GM19328 (cell line): Measurements from ENCODE around the gene ANKS1B.
"Not testable (repeated sequence)": the region's sequence is repeated elsewhere in the genome, so short reads cannot be mapped to it uniquely, and the experiment has no call there.

Source experiments
- ATAC-seq: cut with Tn5 transposase; IDR thresholded peaks from one replicate; pipeline ENCODE4 v1.9.1; 2021; ENCODE audit warnings: mild to moderate bottlenecking, moderate library complexity; ENCODE audit not compliant: unreplicated experiment

The ANKS1B gene

DNA sequence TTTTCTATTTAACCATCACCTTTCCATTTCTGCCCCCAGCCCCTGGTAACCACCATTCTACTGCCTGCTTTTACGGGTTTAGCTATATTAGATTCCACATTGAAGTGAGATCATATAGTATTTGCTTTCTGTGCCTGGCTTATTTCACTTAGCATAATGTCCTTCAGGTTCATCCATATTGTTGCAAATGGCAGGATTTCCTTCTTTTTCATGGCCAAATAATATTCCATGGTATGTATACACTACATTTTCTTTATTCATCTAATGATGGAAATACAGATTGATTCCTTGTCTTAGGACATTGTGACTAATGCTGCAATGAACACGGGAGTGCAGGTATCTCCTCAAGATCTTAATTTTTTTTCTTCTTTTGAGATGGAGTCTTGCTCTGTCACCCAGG is 1137.5 kb downstream of the ANKS1B start:
- ATAC-seq, result no peak

DNA sequence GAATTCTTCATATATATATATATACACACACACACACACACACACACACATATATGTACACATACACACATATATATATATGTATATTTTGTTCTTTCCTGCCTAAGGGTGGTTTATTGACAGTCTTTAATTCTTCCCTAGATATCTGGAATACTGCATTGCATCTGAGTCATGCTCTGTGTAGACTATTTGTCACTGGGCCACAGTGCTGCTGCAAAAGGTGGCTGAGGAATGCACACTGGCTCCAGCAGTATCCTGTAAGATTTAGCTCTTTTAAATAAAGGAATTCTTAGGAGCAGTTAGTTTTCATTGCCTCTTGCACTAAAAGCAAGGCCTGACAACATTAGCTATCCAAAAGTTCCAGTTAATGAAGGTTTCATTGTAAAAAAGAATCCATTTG is 1138.8 kb downstream of the ANKS1B start:
- no peak for ATAC-seq

DNA sequence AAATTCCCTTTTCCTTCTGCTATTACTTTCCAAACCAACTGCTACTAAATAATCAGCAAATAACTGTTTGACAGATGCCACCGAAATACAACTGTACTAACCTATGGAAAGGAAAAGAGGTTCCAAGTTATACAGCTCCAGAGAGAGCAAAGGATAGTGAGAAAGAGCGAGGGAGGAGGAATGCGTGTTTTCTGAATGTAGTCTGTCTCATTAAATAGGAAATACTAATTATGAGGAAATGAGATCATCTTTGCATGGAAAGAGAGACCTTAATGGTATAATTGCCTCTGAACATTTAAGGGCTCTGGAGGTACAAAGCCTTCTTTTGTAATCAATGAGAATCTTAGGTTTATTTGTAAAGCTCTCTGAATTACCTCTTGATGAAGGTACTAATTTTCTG is 1144.4 kb downstream of the ANKS1B start:
- no peak for ATAC-seq

DNA sequence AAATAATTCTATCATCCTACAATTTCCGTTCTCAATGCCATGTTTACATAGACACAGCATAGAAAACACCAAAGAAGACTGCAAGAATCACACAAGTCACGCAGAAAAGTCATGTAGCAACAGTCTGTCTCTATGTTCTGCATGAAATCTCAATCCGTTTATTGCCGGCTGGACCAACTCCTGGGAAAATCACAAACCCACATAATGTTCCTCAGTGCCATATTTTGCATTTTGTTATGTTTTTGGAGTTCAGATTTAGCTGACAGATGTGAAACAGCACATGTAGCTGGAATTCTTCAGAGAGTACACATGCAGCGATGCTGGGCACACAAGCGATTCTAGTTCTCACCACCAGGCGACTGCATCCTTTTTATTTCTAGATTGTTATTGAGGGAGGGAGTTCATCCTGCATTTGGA is 1146.5 kb downstream of the ANKS1B start:
- ATAC-seq, result no peak

DNA sequence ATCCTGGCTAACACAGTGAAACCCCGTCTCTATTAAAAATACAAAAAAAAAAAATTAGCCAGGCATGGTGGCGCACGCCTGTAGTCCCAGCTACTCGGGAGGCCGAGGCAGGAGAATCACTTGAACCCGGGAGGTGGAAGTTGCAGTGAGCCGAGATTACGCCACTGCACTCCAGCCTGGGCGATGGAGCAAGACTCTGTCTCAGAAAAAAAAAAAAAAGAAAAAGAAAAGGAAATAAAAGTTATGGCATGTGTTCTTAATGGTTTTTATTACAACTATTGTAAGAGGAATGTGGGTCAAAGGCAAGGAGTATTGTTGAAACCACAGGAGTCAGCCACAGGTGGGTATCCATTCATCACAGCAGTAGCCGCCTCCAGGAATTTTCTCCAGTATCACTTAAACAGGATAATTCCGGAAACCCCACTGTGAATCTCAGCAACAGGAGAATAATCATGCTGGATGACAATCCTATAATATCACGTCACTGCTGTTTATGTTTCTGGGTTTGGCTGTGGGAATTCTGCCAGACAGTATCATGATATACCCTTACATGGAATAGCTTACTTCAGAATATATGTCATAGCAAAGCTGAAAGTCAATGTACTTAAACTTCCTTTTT is 1147.5 kb downstream of the ANKS1B start:
- not testable (repeated sequence) for ATAC-seq

DNA sequence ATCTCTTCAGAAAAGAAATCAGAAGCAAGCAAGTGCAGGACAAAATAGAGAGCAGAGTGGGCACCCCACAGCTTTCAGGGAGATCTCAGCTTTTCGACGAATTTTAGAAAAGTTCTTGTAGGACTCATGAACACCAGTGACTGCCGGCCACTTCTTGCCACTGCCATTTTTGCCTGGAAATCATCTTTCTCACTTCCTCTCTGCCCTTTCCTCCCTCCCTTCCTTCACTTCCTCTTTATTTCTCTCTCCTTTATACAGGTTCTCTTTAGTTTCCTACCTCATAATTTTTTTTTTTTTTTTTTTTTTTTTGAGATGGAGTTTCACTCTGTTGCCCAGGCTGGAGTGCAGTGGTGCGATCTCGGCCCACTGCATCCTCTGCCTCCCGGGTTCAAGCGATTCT is 1154.1 kb downstream of the ANKS1B start:
- ATAC-seq, result no peak

DNA sequence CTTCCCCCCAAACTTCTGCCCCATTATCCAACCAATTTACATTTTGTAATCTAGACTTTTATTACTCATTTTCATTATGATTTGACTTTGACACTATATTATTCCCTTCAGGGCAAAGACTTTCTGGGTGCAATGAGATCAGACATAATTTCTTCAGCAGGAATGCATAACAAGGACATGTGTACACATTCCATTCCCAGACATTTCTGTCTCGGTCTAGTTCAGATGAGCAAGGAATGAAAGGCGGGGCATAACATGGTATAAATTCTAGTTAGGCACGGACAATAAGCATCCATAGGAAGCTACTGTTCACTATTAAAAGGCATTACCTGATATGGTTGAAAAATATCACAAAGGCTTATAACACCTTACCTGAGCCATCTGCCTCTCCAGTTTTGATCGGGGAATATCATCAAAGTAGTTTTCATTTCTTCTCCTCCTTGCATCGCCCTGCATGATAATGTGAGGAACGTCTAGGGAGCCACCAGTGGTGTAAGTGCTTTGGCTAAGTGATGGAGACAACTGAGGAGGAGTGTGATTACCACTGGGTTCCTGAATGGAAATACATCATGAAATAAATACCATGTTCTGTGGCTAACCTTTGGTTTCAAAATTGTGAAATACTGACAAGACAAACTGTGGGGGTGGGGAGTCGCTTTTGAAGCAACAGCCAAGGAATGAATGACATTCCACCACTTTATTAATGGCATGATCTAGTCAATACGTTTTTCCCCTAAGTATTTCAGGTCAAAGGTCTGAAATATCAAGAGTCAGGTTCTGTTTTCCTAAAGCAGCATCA is 1155.7 kb downstream of the ANKS1B start:
- no peak for ATAC-seq

DNA sequence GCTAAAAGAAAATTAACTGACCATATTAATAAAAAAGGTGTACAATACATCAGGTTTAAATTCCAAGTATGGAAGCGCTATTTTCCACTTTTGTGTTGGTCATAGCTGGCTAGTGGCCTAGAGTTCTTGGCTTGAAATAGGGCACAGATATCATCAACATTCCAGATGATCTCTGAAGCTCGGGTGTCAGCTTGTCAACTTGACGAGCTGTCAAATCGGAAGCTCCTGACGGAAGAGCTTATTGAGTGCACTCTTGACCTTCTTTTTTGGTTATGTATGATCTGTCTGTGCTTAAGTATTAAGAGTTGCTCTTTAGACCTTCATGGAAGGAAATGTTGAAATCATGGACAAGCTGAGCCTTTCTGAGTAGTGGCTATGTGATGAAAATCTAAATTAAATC is 1161.7 kb downstream of the ANKS1B start:
- ATAC-seq, result no peak

DNA sequence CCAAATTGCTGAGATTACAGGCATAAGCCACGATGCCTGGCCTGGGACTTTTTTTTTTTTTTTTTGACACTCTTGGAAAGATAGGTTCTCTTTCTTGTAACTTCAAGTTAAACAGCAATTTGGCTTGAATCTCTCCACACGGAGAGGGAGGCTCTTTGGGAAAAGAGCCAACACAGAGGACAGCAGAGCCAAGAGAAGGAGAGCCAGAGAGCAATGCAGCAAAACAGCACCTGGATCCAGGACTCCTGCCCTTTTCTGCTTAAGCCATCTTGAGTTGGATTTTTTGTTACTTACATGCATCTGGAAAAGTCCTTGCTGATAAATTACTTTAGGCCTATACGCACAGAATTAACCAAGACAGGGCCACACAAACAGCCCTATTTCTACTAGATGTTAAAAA is 1162.9 kb downstream of the ANKS1B start:
- ATAC-seq, result no peak

DNA sequence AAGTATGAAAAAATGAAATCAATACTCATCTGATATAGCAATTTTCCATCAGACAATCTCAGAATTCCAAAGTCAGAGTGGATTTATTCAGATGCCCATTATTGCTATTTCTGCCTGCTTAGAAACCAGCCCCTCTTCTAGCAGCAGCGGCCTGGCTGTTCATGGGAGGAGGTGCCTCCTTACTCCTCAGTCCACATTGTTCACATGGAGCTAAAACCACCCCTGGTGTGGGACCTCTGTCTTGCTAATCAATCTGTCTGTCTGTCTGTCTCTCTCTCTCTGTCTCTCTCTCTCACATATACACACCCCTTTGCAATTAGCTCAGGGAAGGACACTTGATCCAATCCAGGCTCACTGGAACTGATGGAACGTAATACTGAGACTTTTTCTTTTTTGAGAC is 1163.5 kb downstream of the ANKS1B start:
- no peak for ATAC-seq

DNA sequence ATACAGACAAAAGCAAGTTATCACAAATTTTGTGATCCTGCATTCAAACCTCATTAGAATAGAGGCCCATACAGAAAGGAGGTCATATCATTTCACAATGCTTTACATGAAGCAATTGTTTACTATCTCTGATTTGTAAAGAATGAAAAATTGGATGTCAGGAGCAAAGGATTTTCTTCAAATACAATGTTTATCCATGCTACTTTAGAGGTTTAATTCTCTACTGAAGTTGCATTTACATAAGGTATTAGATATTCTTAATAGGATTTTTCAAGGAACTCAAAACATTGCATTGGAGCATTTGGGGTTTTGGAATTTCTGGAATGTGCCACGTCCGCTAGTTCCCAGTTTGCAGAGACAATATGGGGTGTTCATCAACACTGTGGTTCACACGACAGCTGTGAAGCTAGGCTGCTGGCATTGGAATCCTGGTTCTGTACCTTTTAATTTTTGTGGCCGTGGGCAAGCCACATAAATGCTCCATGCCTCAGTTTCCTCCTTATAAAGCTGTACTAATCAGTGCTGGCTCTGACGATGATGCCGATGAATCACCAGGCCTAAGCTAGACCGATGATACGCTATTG is 1164.8 kb downstream of the ANKS1B start:
- no peak for ATAC-seq

DNA sequence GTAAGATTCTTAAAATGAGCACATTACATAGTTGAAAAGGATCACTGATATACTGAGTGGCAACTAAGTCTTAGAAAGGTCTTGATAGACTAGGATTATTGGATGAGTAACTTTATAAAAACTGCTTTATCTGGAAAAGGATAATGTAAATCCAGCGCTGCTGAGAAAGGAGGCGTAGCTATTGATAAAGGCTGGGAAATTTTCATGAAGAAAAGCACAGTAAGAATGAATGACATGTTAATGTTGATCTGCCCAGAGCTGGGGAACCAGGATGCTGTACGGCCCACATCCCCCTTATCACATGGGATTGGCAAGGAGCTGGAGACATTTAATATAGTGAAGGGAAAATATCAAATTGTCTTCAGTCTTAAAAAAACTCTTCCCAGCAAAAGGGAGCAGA is 1165.7 kb downstream of the ANKS1B start:
- no peak for ATAC-seq

DNA sequence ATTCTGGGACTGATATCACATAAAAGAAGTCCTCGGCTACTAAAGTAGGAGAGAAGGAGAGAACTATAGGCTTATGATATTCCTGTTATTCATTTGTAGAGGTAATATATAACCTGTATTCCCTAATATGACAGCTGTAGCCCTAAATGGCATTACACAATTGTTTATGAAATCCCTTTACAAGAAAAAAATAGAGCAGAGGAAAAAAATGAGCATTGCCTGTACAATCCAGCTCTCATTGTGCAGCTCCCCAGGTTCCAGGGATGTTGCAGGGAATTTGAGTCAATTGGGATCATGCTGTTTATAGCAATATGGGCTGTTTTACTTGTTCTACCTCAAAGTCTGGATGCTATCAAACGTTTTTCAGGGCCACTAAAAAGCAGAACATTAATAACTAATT is 1166.5 kb downstream of the ANKS1B start:
- no peak for ATAC-seq

DNA sequence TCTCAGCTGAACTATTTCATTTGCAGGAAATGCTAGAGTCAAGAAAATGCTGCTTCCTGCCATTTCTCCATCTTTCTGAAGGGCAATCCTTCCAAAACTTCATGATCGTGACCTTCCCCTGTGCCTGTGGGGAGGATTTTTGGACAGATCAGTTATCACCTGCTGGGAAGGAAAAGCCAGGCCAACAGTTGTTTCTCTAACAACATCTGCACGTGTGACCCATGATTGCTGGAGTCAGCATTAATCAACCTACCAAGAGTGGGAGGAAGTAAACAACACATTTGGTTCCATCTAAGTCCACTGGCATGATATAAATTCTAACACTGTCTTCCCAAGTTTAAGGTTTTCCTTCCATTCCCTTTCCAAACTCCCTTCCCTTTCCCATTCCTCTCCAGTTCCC is 1167.0 kb downstream of the ANKS1B start:
- ATAC-seq, result no peak

DNA sequence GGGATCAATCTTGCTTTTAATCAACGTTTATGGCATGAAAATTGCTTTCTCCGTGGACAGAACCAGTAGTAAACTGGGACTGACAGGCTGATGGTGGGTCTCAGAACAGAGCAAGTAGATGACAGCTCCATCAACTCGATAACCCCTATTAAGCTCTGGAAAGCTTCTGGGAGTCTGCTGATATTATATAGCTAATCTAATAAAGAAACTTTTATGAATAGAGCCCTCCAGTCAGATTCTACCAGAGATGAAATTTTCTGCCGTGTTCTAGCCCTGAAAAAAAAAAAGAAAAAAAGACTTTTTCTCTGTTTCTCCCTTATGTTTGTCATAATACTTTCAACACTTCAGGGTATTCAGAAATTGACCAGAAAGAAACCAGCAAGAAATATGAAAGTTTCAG is 1168.0 kb downstream of the ANKS1B start:
- ATAC-seq, result no peak

DNA sequence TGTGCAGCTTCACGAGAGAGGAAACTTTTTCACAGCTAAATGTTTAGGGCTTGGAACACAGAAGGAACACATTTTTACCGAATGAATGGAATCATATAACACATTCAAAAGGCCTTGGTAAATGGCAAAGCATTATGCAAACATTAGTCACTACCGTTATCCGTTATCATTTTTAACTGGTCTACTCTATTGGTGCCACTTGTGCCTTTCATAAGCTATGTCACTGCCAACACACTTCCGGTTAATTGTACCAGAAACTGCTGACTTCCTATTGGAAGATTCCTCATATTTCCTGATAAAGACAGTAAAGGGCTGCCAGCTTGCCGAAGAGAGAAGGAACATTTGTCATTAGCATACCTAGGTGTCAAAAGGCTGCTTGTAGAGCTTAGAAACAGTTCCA is 1170.5 kb downstream of the ANKS1B start:
- ATAC-seq, result no peak

DNA sequence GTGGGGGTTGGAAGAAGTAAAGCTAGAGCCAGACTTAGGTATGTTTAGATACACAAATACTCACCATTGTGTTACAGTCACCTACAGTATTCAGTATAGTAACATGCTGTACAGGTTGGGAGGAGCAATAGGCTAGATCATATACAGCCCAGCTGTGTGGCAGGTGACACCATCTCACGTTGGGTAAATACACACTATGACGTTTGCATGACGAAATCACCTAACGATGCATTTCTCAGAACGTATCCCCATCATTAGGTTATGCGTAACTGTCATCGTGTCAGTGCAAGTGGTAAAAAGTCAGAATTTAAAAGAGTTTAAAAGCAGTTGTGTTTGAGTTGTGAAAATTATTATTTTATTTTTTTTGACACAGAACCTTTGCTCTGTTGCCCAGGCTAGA is 1172.5 kb downstream of the ANKS1B start:
- no peak for ATAC-seq

DNA sequence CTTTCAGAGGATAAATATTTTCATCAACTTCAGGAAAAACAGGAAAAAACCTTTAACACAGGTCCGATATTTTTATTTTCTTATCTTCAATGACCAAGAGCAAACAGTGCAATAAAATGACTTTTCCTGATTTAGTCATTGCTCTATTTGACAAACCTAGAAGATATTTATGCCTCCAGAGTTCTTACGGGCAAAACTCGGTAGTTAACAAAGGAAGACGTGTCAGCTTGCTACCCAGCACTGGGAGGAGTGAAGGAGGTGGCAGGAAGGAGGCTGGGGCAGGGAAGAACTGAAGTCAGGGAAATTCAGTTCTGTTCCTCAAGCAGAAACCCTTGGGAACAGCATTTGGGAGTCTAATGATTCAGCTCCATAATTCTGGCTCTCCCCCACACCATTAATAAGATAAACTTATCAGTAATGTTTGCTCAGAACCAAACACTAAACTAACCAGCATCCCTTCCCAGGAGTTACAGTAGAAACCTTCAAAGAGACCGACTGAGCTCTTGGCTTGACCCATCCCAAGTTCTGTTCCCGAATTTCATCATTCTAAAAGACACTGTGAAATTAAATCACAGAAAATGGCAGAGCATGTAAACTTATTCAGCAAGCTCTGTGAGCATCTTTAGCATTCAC is 1176.4 kb downstream of the ANKS1B start:
- ATAC-seq, result no peak

DNA sequence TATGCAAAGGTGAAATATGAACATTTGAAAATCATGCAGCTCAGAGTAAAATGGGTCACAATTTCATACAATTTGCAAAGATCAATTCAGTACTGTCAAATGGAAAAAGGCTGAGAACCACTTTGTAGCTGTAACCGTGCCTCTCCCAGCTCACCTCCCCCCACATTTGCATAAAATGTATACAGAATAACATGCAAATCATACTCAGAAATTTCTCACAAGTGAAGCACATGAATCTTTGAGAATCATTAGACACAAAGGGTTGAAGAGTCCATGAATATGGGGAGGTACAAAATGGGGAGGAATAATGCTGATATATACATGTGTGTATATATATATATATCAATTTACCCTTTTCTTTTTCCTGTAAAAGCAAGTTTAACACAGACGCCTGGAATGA is 1177.5 kb downstream of the ANKS1B start:
- ATAC-seq, result no peak

DNA sequence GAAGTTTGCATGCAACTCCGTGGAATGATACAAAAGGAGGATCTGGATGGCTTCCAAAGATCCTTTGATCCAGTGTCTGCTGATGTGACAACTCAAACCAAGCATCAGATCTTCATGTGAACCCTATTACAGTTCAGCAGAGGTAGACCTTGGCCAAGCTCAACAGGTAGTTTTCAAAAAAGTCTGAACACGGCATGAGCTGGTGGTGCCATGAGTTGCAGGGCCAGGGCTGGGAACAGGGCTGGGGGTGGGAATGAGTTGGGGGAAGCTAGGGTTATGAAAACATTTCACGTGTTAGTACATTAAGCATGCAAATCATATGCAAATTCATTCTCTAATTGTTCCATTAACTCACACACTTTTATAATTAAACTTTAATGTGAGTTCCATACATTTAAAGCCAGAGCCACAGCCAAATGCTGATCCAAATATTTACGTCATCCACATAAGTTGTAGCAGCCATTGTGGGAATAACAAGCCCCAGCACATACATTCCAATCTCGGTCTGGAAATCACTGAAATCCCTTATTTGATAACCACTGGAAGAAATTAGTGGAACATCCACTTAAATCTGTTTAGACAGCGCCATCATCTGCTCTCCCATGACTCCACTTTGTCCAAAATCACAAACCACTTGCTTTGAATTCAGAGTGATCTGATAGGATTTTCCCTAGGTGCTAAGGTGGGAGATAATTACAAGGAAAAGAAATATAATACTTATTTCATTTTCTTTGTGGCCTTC is 1181.1 kb downstream of the ANKS1B start:
- ATAC-seq, result no peak

DNA sequence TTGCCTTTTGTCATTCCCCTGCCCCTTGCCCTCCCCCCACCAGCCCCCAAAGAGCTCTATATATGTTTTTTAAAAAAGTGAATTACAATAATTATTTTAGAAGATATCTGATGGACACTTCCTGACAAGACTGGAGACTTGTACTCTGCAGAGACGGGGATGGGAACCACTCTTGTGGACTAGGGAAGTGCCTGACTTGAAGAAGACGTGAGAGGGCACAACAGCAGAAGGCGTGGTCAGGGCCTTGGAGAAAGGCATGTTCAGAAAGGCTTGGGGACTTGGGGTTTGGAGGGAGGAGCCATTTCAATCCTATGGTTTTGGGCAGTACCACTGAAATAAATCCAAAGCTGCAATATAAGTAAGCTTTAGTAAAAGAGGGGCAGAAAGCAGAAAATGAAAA is 1184.9 kb downstream of the ANKS1B start:
- no peak for ATAC-seq
